ENCODE measurements around the gene DNPEP.
A peak's percentile ranks its signal among the peaks of the same experiment; 100 is the strongest.

The DNPEP gene

DNA sequence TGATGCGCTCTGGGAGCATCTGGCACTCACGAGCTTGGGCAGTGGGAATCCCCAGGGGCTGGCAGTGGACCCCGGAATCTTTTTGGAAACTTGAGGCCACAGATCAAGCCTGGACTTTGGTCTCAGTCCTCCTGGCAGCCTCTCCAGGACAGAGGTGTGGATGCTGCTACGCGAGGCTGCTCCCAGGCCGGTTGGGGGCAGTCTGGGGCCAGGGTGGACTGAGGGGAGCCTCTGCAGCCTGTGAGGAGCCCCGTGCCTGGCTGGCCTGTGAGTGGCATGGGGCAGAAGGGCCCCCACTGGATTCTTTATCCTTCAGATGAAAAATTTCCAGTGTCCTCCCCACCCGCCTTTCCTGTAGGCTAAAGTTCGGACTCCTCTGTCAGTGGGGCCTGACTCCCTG is 17.7 kb upstream of the DNPEP start:
- Histone ChIP-seq H3K9me3 (ENCODE audit: insufficient read depth, low read length) (no peaks in the 10 kb centered on the region), H3K36me3 (ENCODE audit: insufficient read depth, insufficient read length, low read length) (no peaks in the 10 kb centered on the region), H3K9ac (ENCODE audit: insufficient read length, low read depth) (no peak overlapping the region), H3K27me3 (ENCODE audit: insufficient read depth, insufficient read length) (no peaks in the 10 kb centered on the region), H3K4me1 (ENCODE audit: insufficient read depth, insufficient read length) (peaks cover 30% of the 10 kb centered on the region), H3K4me3 (ENCODE audit: insufficient read length, low read depth) (no peak overlapping the region)
- DNase-seq (ENCODE audit: low read depth, low spot score): no peak
- TF ChIP-seq YY1 (IDR thresholded peaks at IDR 0.05; ENCODE audit: insufficient read depth, insufficient read length): no peak
- TF ChIP-seq SUZ12 (IDR thresholded peaks at IDR 0.05; ENCODE audit: extremely low read depth, insufficient read depth, insufficient read length): no peak
- no peak for TF ChIP-seq ZNF274 (IDR thresholded peaks at IDR 0.05; ENCODE audit: low read depth, low read length)

DNA sequence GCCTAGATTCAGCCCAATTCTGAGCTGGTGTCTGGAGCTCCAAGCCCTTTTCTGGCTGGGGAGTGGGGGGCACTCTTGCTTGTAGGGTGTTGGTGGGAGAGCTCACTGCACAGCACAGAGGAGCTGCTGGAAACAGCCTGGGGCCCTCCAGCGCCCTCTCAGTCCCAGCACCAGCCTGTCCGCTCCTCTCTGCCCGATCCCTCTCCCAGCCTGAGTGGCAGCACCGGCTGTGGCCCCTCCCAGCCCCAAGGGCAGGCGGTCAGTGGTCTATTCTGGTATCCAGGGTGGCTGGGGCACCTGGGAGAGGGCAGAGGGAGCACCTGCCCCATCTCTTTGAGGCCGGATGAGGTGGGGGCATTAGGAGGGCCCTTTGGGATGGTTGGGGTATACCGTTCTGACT is 17.2 kb upstream of the DNPEP start:
- peak overlapping the region; percentile 57 for H3K9ac ChIP-seq (ENCODE audit: insufficient read length, low read depth)
- TF ChIP-seq ZNF274 (IDR thresholded peaks at IDR 0.05; ENCODE audit: low read depth, low read length) (no peak), SUZ12 (IDR thresholded peaks at IDR 0.05; ENCODE audit: extremely low read depth, insufficient read depth, insufficient read length) (no peak), YY1 (IDR thresholded peaks at IDR 0.05; ENCODE audit: insufficient read depth, insufficient read length) (no peak)

DNA sequence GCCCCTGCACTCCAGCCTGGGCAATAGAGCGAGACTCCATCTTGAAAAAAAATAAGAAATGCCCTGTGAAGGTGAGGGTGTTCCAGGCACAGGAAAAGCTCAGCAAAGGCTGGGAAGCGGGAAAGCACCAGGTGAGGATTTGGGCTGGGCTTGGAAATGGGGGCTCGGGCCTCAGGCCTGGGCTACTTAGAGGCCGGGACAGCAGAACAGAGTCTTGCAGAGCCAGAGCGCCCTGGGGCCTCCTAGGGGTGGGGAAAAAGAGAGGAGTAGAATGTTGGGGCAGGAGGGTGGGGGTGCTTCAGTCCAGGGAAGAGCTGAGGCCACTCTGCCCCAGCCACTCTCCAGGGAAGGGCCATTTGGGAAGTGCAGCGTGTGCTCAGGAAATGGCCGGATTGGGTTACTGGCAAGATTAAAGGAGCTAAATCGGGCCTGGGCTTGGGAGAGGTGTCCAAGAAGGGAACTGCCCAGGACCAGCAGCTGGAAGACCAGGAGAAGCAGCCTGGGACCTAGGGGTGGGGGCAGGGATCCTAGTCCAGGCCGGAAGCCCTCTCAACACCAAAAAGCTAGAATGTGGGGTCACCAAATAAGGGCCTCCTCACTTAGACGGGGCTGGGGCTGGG is 16.7 kb upstream of the DNPEP start:
- DNase-seq (ENCODE audit: low read depth, low spot score): no peak
- TF ChIP-seq SUZ12 (IDR thresholded peaks at IDR 0.05; ENCODE audit: extremely low read depth, insufficient read depth, insufficient read length): no peak
- no peak for TF ChIP-seq YY1 (IDR thresholded peaks at IDR 0.05; ENCODE audit: insufficient read depth, insufficient read length)
- TF ChIP-seq ZNF274 (IDR thresholded peaks at IDR 0.05; ENCODE audit: low read depth, low read length): no peak
- H3K4me1 ChIP-seq (ENCODE audit: insufficient read depth, insufficient read length): peaks cover 40% of the 10 kb centered on the region
- H3K27me3 ChIP-seq (ENCODE audit: insufficient read depth, insufficient read length): peaks cover 2% of the 10 kb centered on the region
- no peak overlapping the region for H3K4me3 ChIP-seq (ENCODE audit: insufficient read length, low read depth)
- H3K9ac ChIP-seq (ENCODE audit: insufficient read length, low read depth): peak overlapping the region; percentile 57
- H3K9me3 ChIP-seq (ENCODE audit: insufficient read depth, low read length): no peaks in the 10 kb centered on the region
- H3K36me3 ChIP-seq (ENCODE audit: insufficient read depth, insufficient read length, low read length): no peaks in the 10 kb centered on the region

More for the DNA sequence above, 17.2 kb upstream of the DNPEP start:
- Histone ChIP-seq H3K4me3 (ENCODE audit: insufficient read length, low read depth) (no peak overlapping the region), H3K27me3 (ENCODE audit: insufficient read depth, insufficient read length) (no peaks in the 10 kb centered on the region), H3K9me3 (ENCODE audit: insufficient read depth, low read length) (no peaks in the 10 kb centered on the region), H3K36me3 (ENCODE audit: insufficient read depth, insufficient read length, low read length) (no peaks in the 10 kb centered on the region), H3K4me1 (ENCODE audit: insufficient read depth, insufficient read length) (peaks cover 35% of the 10 kb centered on the region)
- DNase-seq (ENCODE audit: low read depth, low spot score): no peak

DNA sequence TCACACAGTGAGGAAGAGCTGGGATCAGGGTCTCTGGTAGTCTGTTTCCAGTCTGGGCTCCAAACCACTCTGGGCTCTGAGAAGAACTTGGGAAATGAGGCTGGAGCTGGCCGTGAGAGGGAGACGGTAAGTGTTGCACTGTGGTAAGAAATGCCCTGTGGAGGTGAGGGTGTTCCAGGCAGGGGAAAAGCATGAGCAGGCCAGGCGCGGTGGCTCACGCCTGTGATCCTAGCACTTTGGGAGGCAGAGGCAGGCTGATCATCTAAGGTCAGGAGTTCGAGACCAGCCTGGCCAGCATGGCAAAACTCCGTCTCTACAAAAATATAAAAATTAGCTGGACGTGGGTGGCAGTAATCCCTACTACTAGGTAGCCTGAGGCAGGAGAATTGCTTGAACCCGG is 16.1 kb upstream of the DNPEP start:
- no peak overlapping the region for H3K4me3 ChIP-seq (ENCODE audit: insufficient read length, low read depth)
- H3K9ac ChIP-seq (ENCODE audit: insufficient read length, low read depth): no peak overlapping the region
- no peaks in the 10 kb centered on the region for H3K36me3 ChIP-seq (ENCODE audit: insufficient read depth, insufficient read length, low read length)
- DNase-seq (ENCODE audit: low read depth, low spot score): no peak
- no peaks in the 10 kb centered on the region for H3K9me3 ChIP-seq (ENCODE audit: insufficient read depth, low read length)
- TF ChIP-seq ZNF274 (IDR thresholded peaks at IDR 0.05; ENCODE audit: low read depth, low read length): no peak
- no peak for TF ChIP-seq YY1 (IDR thresholded peaks at IDR 0.05; ENCODE audit: insufficient read depth, insufficient read length)
- TF ChIP-seq SUZ12 (IDR thresholded peaks at IDR 0.05; ENCODE audit: extremely low read depth, insufficient read depth, insufficient read length): no peak
- peaks cover 38% of the 10 kb centered on the region for H3K4me1 ChIP-seq (ENCODE audit: insufficient read depth, insufficient read length)
- peaks cover 2% of the 10 kb centered on the region for H3K27me3 ChIP-seq (ENCODE audit: insufficient read depth, insufficient read length)

DNA sequence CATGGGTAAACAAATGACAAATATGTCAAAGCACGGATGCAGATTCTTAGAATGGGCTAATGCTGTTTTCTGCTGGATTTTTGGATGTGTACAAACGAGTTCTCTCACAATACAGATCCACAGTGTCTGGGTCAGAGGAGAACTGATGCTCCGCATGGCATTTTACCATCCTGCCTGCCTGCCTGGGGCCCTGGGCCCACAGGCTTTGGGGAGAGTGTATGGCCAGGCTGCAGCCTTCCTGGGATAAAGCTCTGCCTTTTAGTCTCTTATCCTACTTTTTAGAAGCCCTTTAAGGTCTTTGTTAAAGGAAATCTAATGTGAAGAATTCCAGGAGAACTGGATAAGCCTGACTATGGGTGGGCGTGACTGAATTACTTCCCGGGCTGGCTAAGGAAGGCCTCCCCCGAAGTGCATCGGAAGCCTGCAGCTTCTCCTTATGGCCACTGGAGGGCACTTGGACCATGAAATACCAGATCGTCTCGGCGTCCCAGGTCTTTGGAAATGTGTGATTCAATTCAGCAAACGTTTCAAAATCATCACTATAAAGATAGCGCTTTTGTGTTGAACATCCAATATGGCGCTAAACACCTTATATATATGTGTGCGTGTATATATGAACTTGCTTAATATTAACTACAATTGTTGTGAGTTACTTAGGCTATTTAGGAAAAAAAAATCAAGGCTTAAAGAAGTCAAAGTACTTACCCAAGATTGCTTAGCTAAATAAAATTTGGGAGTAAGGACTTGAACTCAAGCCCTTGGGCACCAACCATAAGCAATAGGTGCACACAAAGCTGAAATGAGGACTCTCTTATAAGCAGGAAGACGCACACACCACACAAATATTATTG is 15.2 kb upstream of the DNPEP start:
- peak; percentile 82 for DNase-seq (ENCODE audit: low read depth, low spot score)
- H3K36me3 ChIP-seq (ENCODE audit: insufficient read depth, insufficient read length, low read length): no peaks in the 10 kb centered on the region
- peaks cover 37% of the 10 kb centered on the region for H3K4me1 ChIP-seq (ENCODE audit: insufficient read depth, insufficient read length)
- H3K4me3 ChIP-seq (ENCODE audit: insufficient read length, low read depth): no peak overlapping the region
- TF ChIP-seq YY1 (IDR thresholded peaks at IDR 0.05; ENCODE audit: insufficient read depth, insufficient read length) (no peak), SUZ12 (IDR thresholded peaks at IDR 0.05; ENCODE audit: extremely low read depth, insufficient read depth, insufficient read length) (no peak), ZNF274 (IDR thresholded peaks at IDR 0.05; ENCODE audit: low read depth, low read length) (no peak)
- no peak overlapping the region for H3K9ac ChIP-seq (ENCODE audit: insufficient read length, low read depth)
- no peaks in the 10 kb centered on the region for H3K9me3 ChIP-seq (ENCODE audit: insufficient read depth, low read length)
- H3K27me3 ChIP-seq (ENCODE audit: insufficient read depth, insufficient read length): peaks cover 2% of the 10 kb centered on the region

DNA sequence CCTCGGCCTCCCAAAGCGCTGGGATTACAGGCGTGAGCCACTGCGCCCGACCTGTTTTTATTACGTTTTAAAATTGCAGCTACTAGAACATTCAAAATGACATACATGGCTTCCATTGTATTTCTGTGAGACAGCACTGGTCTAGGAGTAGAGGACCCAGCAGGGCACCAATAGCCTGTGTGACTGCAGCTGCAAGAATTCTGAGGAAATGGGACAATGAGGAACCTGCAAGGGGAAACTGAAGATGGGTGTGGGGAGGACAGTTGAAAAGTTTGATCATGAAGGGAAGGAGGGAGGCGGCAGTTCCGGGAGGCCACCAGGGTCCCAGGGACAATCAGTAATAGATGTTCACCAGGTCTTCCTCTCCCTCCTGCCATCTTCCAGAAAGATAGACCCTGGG is 13.9 kb upstream of the DNPEP start:
- TF ChIP-seq ZNF274 (IDR thresholded peaks at IDR 0.05; ENCODE audit: low read depth, low read length) (no peak), SUZ12 (IDR thresholded peaks at IDR 0.05; ENCODE audit: extremely low read depth, insufficient read depth, insufficient read length) (no peak), YY1 (IDR thresholded peaks at IDR 0.05; ENCODE audit: insufficient read depth, insufficient read length) (no peak)
- Histone ChIP-seq H3K9ac (ENCODE audit: insufficient read length, low read depth) (no peak overlapping the region), H3K4me3 (ENCODE audit: insufficient read length, low read depth) (no peak overlapping the region), H3K4me1 (ENCODE audit: insufficient read depth, insufficient read length) (peaks cover 37% of the 10 kb centered on the region), H3K27me3 (ENCODE audit: insufficient read depth, insufficient read length) (peaks cover 2% of the 10 kb centered on the region), H3K36me3 (ENCODE audit: insufficient read depth, insufficient read length, low read length) (no peaks in the 10 kb centered on the region), H3K9me3 (ENCODE audit: insufficient read depth, low read length) (no peaks in the 10 kb centered on the region)
- no peak for DNase-seq (ENCODE audit: low read depth, low spot score)

DNA sequence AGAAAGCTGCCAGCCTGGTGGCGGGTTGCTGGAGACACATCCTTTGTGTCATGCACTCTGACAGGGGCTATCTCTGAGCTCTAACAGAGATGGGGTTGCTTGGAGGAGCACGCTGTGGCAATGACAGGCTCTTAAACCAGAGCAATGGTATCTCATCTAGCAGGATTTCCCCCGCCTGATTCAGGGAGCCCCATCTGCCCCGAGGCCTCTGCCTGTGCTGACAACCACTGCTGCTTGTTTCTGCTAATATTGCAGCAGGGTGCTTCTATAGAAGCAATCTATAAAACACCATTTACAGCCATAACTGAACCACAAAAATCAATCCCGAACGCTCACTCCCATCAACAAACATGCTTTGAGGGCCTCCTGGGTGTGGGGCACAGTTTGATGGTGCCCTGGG is 12.8 kb upstream of the DNPEP start:
- Histone ChIP-seq H3K36me3 (ENCODE audit: insufficient read depth, insufficient read length, low read length) (no peaks in the 10 kb centered on the region), H3K9me3 (ENCODE audit: insufficient read depth, low read length) (no peaks in the 10 kb centered on the region), H3K4me3 (ENCODE audit: insufficient read length, low read depth) (no peak overlapping the region), H3K9ac (ENCODE audit: insufficient read length, low read depth) (no peak overlapping the region), H3K27me3 (ENCODE audit: insufficient read depth, insufficient read length) (peaks cover 2% of the 10 kb centered on the region), H3K4me1 (ENCODE audit: insufficient read depth, insufficient read length) (peaks cover 36% of the 10 kb centered on the region)
- TF ChIP-seq YY1 (IDR thresholded peaks at IDR 0.05; ENCODE audit: insufficient read depth, insufficient read length) (no peak), ZNF274 (IDR thresholded peaks at IDR 0.05; ENCODE audit: low read depth, low read length) (no peak), SUZ12 (IDR thresholded peaks at IDR 0.05; ENCODE audit: extremely low read depth, insufficient read depth, insufficient read length) (no peak)
- no peak for DNase-seq (ENCODE audit: low read depth, low spot score)

All from NT2/D1 (cell line).